GM18505 (cell line): ENCODE measurements around the gene NDUFB3.

Experiments
- ATAC-seq: cut with Tn5 transposase; IDR thresholded peaks from one replicate; pipeline ENCODE4 v1.9.1; 2021; ENCODE audit not compliant: unreplicated experiment
- POLR2A ChIP-seq: IDR thresholded peaks from 4 replicates; pipeline ENCODE4 v1.6.1; 2011; ENCODE audit warnings: borderline replicate concordance; ENCODE audit not compliant: insufficient read depth, insufficient read length; ENCODE audit errors: extremely low read depth

Gene NDUFB3

DNA sequence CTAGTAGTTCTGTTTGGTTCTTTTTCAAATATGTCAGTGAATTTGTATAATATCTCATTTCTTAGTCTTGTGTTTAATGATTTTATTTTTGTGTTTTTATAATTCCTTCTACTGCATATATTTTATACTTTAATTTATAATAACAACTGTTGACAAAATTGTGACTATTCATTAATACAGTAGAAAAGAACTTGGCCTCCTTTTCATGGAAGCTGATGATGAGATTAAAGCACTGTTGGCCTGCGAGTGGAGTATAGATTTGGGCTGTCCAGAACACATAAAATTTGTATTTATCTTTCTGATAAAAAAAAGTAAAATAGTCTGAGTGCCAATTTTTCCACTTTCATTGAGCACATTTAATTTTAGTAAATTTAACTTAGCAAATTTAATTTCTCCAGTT, 56.2 kb downstream of the NDUFB3 start:
- ATAC-seq: no peak
- TF ChIP-seq POLR2A: no peak

GRCh38 chr2:201128933-201129505, 57.2 kb downstream of the NDUFB3 start:
- TF ChIP-seq POLR2A: peak; percentile 56
- ATAC-seq: no peak

GRCh38 chr2:201130524-201131186, 58.9 kb downstream of the NDUFB3 start:
- TF ChIP-seq POLR2A: no peak
- ATAC-seq: no peak

- TF ChIP-seq POLR2A: no peak
- no peak for ATAC-seq
Observed at GRCh38 chr2:201132518-201132917, 60.7 kb downstream of the NDUFB3 start.
